K562 (cell line): ENCODE measurements around the gene PRKG1. TPM values are rescaled to one million over a fixed set of nuclear protein-coding genes. Genes with fewer than 3 reads are reported as not detected.

Experiments
- ATAC-seq: fragments of 200-7000 bp; cut with Tn5 transposase; 3 replicates; pipeline ENCODE4 v1.9.1; 2020; ENCODE audit warnings: moderate library complexity
- BruUV-seq: library from RNA; stranded (reverse); fragments of 400-500 nt; replicated peaks from 2 replicates; lab custom pipeline; 2021; lab: Mats Ljungman, UMichigan
- CTCF ChIA-PET: fragments of 300-600 bp; formaldehyde crosslinking; extraction: SDS; loops from one replicate; lab custom pipeline; 2021; ENCODE audit warnings: low intra/inter-chr PET ratio; lab: Yijun Ruan, JAX
- POLR2A ChIA-PET: fragments of 300-600, 350-650 bp; sonication (Branson Sonifier 250); formaldehyde crosslinking; extraction: SDS; loops from one replicate; lab custom pipeline; 2021; ENCODE audit warnings: antibody characterized with exemption, inconsistent platforms; lab: Yijun Ruan, JAX
- DNase-seq, 4 experiments: peaks; one replicate each; pipeline versions ENCODE4 v3.0.0 to v3.0.0-alpha.2; 2011 to 2018; ENCODE audit warnings: low spot score in 3 of 4, mixed read lengths in 3 of 4; ENCODE audit errors: extremely low read depth in 1 of 4
- FAIRE-seq: peaks from 2 replicates; lab custom pipeline; 2011; peaks lifted over from hg19 to GRCh38; lab: Jason Lieb, UNC
- H2AFZ ChIP-seq: 2 replicates; pipeline ENCODE4 v1.6.0; 2011; ENCODE audit warnings: low read depth, low read length, control low read depth, inconsistent platforms
- H3K27ac ChIP-seq: fragments of 200-600 bp; 3 replicates; pipeline ENCODE4 v1.8.0; 2011; ENCODE audit warnings: low read depth, mild to moderate bottlenecking, control low read depth, inconsistent platforms, low read length, moderate library complexity, mixed read lengths; ENCODE audit errors: extremely low read depth
- H3K27me3 ChIP-seq, 2 experiments: fragments of 300-600 bp in 1 of 2; 2 replicates in 1 of 2; 3 replicates in 1 of 2; pipeline versions ENCODE4 v1.6.0 to v1.8.0; 2011; ENCODE audit warnings: inconsistent platforms in 2 of 2, low read length in 2 of 2, mild to moderate bottlenecking in 1 of 2, mixed read lengths in 1 of 2, moderate library complexity in 1 of 2; ENCODE audit not compliant: control insufficient read depth in 2 of 2, insufficient read depth in 2 of 2
- H3K36me3 ChIP-seq: fragments of 300-600 bp; 3 replicates; pipeline ENCODE4 v1.8.0; 2011; ENCODE audit warnings: mild to moderate bottlenecking, low read length, inconsistent platforms; ENCODE audit not compliant: control insufficient read depth, insufficient read depth
- H3K4me1 ChIP-seq, 2 experiments: fragments of 200-600 bp in 1 of 2; replicated peaks in 1 of 2; 2 replicates in 1 of 2; 3 replicates in 1 of 2; pipeline versions ENCODE4 v1.5.1 to v1.8.0; 2011; ENCODE audit warnings: inconsistent platforms in 2 of 2, low read length in 2 of 2, mild to moderate bottlenecking in 1 of 2, mixed read lengths in 1 of 2, moderate library complexity in 1 of 2; ENCODE audit not compliant: control insufficient read depth in 2 of 2, insufficient read depth in 2 of 2
- H3K4me2 ChIP-seq: 2 replicates; pipeline ENCODE4 v1.6.1; 2011; ENCODE audit warnings: low read length, control low read depth, inconsistent platforms, mixed read lengths; ENCODE audit not compliant: insufficient read depth
- H3K4me3 ChIP-seq: fragments of 200-600 bp; sonication (generic), shearing (Covaris generic); 2 replicates; pipeline ENCODE4 v1.5.1; 2016; ENCODE audit warnings: control low read depth, inconsistent platforms
- H3K79me2 ChIP-seq: fragments of 200-600 bp; 3 replicates; pipeline ENCODE4 v1.8.0; 2011; ENCODE audit warnings: low read length, inconsistent platforms; ENCODE audit not compliant: control insufficient read depth, insufficient read depth
- H3K9ac ChIP-seq, 2 experiments: 2 replicates each; pipeline versions ENCODE4 v1.6.0 to v1.6.1; 2011; ENCODE audit warnings: low read depth in 2 of 2, low read length in 2 of 2, control low read depth in 1 of 2, inconsistent platforms in 1 of 2, mild to moderate bottlenecking in 1 of 2, mixed read lengths in 1 of 2; ENCODE audit not compliant: insufficient read depth in 1 of 2
- H3K9me1 ChIP-seq: one replicate; pipeline ENCODE4 v1.6.0; 2011; ENCODE audit warnings: inconsistent platforms, mild to moderate bottlenecking, low read length, moderate library complexity; ENCODE audit not compliant: control insufficient read depth, insufficient read depth
- H3K9me3 ChIP-seq: replicated peaks from 2 replicates; pipeline ENCODE4 v1.5.1; 2011; ENCODE audit warnings: low read depth, low read length, inconsistent platforms; ENCODE audit not compliant: control insufficient read depth, insufficient read depth
- H4K20me1 ChIP-seq: replicated peaks from 2 replicates; pipeline ENCODE4 v1.6.1; 2011; ENCODE audit warnings: low read length, inconsistent platforms, mixed read lengths; ENCODE audit not compliant: control insufficient read depth, insufficient read depth
- ATF3 ChIP-seq, 2 experiments: fragments of 450-650 bp in 1 of 2; sonication (generic) in 1 of 2; formaldehyde crosslinking in 1 of 2; IDR thresholded peaks in 1 of 2; conservative IDR thresholded peaks in 1 of 2; 2 replicates each; pipeline versions ENCODE4 v1.6.1 to v1.8.1; 2016 to 2023; ENCODE audit warnings: mild to moderate bottlenecking in 2 of 2, moderate library complexity in 2 of 2, inconsistent platforms in 1 of 2, missing genetic modification reagents in 1 of 2
- ATF6 ChIP-seq: sonication (generic); formaldehyde crosslinking; IDR thresholded peaks from 2 replicates; pipeline ENCODE4 v1.4.0; 2020; ENCODE audit warnings: mild to moderate bottlenecking, missing genetic modification reagents
- BCOR ChIP-seq: fragments of 450-650 bp; IDR thresholded peaks from 2 replicates; pipeline ENCODE4 v1.6.1; 2016
- CHCHD3 ChIP-seq: fragments of 250-450 bp; sonication (Bioruptor Pico); IDR thresholded peaks from 2 replicates; pipeline ENCODE4 v2.1.2; 2022; ENCODE audit warnings: mild to moderate bottlenecking
- HEY1 ChIP-seq: fragments of 250-450 bp; sonication (Bioruptor Pico); IDR thresholded peaks from 2 replicates; pipeline ENCODE4 v1.5.0; 2020; ENCODE audit warnings: mild to moderate bottlenecking, moderate library complexity, borderline replicate concordance
- MTA1 ChIP-seq: fragments of 450-650 bp; IDR thresholded peaks from 2 replicates; pipeline ENCODE4 v1.6.1; 2017; ENCODE audit warnings: borderline replicate concordance
- STAT5B ChIP-seq: fragments of 250-450 bp; sonication (Bioruptor Pico); IDR thresholded peaks from 2 replicates; pipeline ENCODE4 v1.8.0; 2021; ENCODE audit warnings: mild to moderate bottlenecking, inconsistent platforms
- ZNF395 ChIP-seq: fragments of 200-800 bp; sonication (Bioruptor generic); IDR thresholded peaks from 2 replicates; pipeline ENCODE4 v1.6.1; 2017; ENCODE audit warnings: missing genetic modification characterization, missing compliant biosample characterization
- in situ Hi-C: fragments of 300-500 bp; cut with MboI; formaldehyde crosslinking; loops from 4 replicates; pipeline ENCODE4 v1.15.0; 2018; ENCODE audit warnings: inconsistent platforms, mixed read lengths
- intact Hi-C: fragments of 100-400 bp; cut with micrococcal nuclease; formaldehyde crosslinking; loops from 2 replicates; pipeline ENCODE4 v1.14.2; 2022
- polyA plus RNA-seq, 8 experiments: library from polyadenylated mRNA; depleted of rRNA in 4 of 8; stranded (reverse) in 5 of 8; unstranded in 3 of 8; fragments of >200 nt; fragmentation: Nextera tagmentation in 2 of 8; fragmentation: Illumina TruSeq in 1 of 8; extraction: Ambion mirVana in 2 of 8; extraction: Trizol in 1 of 8; gene quantifications; 2 replicates each; pipeline versions ENCODE4 v1.2.1 to v1.2.3, GENCODE V29; 2011 to 2014; ENCODE audit warnings: inconsistent platforms in 1 of 8, missing spikeins in 1 of 8
- total RNA-seq, 7 experiments: library from RNA; depleted of rRNA in 6 of 7; stranded (reverse); fragments of >200 nt in 6 of 7; fragmentation: Illumina TruSeq in 2 of 7; extraction: Trizol in 2 of 7; gene quantifications; 2 replicates each; pipeline versions ENCODE4 v1.2.1 to v1.2.3, GENCODE V29; 2011 to 2021; ENCODE audit warnings: low replicate concordance in 1 of 7
- TF ChIP-seq, protein P1 (sequence below): sonication (generic); formaldehyde crosslinking; IDR thresholded peaks from 2 replicates; pipeline ENCODE4 v1.8.0; 2022; ENCODE audit warnings: missing genetic modification reagents, mild to moderate bottlenecking, borderline replicate concordance
- TF ChIP-seq, protein P2 (sequence below): fragments of 450-650 bp; IDR thresholded peaks from 2 replicates; pipeline ENCODE4 v1.6.1; 2017; ENCODE audit warnings: antibody characterized with exemption, mild to moderate bottlenecking

Gene PRKG1
- total and polyA plus RNA-seq, 9 of the 15 experiments (the other 6 are each of a cell fraction or from before 2014, with no cell fraction given), result 0.22 TPM; not detected in 8

DNA sequence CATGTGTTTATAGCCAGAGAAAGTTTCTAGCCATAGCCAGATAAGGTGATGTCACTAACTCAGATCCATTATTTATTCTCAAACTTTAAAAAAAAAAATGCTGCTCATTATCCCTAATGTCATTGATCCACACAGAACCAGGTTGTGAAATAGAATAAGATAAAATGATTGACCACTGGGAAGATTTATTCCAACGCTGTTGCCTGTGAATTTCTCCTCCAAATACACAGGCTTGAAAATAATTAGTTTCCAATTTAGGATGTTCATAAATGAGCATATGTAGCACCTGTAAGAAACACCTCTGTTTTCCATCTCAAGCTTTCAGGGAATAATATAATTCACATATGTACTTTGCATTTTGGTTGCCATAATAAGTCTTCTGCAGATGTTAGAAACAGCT lies 956.7 kb downstream of the PRKG1 start (continued):
- TF ChIP-seq, protein P1, sequence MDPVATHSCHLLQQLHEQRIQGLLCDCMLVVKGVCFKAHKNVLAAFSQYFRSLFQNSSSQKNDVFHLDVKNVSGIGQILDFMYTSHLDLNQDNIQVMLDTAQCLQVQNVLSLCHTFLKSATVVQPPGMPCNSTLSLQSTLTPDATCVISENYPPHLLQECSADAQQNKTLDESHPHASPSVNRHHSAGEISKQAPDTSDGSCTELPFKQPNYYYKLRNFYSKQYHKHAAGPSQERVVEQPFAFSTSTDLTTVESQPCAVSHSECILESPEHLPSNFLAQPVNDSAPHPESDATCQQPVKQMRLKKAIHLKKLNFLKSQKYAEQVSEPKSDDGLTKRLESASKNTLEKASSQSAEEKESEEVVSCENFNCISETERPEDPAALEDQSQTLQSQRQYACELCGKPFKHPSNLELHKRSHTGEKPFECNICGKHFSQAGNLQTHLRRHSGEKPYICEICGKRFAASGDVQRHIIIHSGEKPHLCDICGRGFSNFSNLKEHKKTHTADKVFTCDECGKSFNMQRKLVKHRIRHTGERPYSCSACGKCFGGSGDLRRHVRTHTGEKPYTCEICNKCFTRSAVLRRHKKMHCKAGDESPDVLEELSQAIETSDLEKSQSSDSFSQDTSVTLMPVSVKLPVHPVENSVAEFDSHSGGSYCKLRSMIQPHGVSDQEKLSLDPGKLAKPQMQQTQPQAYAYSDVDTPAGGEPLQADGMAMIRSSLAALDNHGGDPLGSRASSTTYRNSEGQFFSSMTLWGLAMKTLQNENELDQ (CRISPR knock-in tag), result no peak
- no peak for TF ChIP-seq ATF6 (CRISPR knock-in tag)
- TF ChIP-seq BCOR, result no peak

DNA sequence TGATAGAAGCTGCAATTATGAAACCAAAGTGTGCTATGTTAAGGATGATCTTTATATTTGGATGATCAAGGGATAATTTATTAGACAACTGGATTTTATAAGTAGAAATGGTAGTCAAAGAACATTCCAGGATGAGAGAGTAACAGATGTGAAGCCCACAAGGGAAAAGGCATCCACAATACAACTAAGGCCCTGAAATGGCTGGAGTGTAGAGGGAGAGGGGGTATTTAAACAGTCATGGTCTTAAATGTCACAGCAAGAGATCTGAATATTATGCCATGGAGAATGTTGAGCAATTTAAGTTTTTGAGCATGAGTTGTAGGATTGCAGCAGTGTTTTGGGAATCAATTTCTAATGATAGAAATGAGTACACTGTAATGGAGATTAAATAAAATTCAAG lies 957.5 kb downstream of the PRKG1 start:
- Histone ChIP-seq H3K9ac (no peak overlapping the region), H3K9me1 (no peaks in the 10 kb centered on the region), H4K20me1 (no peaks in the 10 kb centered on the region), H3K27me3 (no peaks in the 10 kb centered on the region), H3K4me2 (no peak overlapping the region), H3K4me3 (no peak overlapping the region), H3K4me1 (no peaks in the 10 kb centered on the region), H3K9me3 (no peaks in the 10 kb centered on the region), H2AFZ (no peak overlapping the region), H3K79me2 (no peaks in the 10 kb centered on the region), H3K27ac (no peak overlapping the region), H3K36me3 (no peaks in the 10 kb centered on the region)
- FAIRE-seq (no peak), DNase-seq (no peak), ATAC-seq (no peak)
- ChIA-PET CTCF (no interaction called here), POLR2A (no interaction called here)
- intact Hi-C loops, result no loop called here
- in situ Hi-C loops, result no loop called here
- BruUV-seq, result no TSS peak
- TF ChIP-seq STAT5B (CRISPR knock-in tag) (no peak), MTA1 (no peak), HEY1 (no peak), ATF3 (IDR thresholded peaks at IDR 0.05) (no peak), ATF3 (CRISPR knock-in tag; conservative IDR thresholded peaks at IDR 0.05) (no peak), CHCHD3 (CRISPR knock-in tag) (no peak), ZNF395 (CRISPR knock-in tag) (no peak)
- TF ChIP-seq, protein P2, sequence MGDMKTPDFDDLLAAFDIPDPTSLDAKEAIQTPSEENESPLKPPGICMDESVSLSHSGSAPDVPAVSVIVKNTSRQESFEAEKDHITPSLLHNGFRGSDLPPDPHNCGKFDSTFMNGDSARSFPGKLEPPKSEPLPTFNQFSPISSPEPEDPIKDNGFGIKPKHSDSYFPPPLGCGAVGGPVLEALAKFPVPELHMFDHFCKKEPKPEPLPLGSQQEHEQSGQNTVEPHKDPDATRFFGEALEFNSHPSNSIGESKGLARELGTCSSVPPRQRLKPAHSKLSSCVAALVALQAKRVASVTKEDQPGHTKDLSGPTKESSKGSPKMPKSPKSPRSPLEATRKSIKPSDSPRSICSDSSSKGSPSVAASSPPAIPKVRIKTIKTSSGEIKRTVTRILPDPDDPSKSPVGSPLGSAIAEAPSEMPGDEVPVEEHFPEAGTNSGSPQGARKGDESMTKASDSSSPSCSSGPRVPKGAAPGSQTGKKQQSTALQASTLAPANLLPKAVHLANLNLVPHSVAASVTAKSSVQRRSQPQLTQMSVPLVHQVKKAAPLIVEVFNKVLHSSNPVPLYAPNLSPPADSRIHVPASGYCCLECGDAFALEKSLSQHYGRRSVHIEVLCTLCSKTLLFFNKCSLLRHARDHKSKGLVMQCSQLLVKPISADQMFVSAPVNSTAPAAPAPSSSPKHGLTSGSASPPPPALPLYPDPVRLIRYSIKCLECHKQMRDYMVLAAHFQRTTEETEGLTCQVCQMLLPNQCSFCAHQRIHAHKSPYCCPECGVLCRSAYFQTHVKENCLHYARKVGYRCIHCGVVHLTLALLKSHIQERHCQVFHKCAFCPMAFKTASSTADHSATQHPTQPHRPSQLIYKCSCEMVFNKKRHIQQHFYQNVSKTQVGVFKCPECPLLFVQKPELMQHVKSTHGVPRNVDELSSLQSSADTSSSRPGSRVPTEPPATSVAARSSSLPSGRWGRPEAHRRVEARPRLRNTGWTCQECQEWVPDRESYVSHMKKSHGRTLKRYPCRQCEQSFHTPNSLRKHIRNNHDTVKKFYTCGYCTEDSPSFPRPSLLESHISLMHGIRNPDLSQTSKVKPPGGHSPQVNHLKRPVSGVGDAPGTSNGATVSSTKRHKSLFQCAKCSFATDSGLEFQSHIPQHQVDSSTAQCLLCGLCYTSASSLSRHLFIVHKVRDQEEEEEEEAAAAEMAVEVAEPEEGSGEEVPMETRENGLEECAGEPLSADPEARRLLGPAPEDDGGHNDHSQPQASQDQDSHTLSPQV, result no peak
